NCI-H460 (cell line): Measurements from ENCODE around the gene SKAP1. TPM values are rescaled to one million over a fixed set of nuclear protein-coding genes. Genes with fewer than 3 reads are reported as not detected.
"Not testable (repeated sequence)": the region's sequence is repeated elsewhere in the genome, so short reads cannot be mapped to it uniquely, and the experiment has no call there.

ENCODE experiments used
- DNase-seq: peaks from one replicate; pipeline ENCODE4 v3.0.0-alpha.2; 2016; ENCODE audit warnings: low read depth; ENCODE audit errors: extremely low read depth
- total RNA-seq: library from RNA; depleted of rRNA; stranded (reverse); fragments of >200 nt; shearing (Covaris generic); gene quantifications from 2 replicates; pipeline ENCODE4 v1.2.3, GENCODE V29; 2014

Gene SKAP1
- total RNA-seq, 1 experiment from 2014 or later, result 0.20 TPM

DNA sequence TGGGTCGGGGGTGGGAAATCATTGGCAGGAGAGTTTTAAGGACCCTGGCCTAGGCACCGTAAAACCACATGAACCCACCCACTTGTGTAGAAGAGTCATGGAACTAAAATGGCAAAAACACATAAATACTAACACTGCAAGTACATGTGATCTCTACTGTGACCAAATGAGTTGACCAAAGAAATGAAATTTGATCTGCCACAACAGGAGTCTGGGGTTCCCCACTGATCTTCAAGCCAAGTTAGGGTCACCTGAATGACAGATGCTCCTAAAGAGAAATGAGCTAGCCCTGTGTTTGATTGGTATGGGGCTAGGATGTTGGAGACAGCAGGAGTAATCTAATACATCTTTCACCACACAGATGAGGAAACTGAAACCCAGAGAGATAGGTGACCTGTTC lies 21.5 kb upstream of the SKAP1 start:
- no peak for DNase-seq

DNA sequence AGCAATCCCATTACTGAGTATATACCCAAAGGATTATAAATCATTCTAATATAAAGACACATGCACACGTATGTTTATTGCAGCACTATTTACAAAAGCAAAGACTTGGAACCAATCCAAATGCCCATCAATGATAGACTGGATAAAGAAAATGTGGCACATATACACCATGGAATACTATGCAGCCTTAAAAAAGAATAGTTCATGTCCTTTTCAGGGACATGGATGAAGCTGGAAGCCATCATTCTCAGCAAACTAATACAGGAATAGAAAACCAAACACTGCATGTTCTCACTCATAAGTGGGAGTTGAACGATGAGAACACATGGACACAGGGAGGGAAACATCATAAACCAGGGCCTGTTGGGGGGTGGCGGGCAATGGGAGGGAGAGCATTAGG lies 19.3 kb upstream of the SKAP1 start:
- not testable (repeated sequence) for DNase-seq

DNA sequence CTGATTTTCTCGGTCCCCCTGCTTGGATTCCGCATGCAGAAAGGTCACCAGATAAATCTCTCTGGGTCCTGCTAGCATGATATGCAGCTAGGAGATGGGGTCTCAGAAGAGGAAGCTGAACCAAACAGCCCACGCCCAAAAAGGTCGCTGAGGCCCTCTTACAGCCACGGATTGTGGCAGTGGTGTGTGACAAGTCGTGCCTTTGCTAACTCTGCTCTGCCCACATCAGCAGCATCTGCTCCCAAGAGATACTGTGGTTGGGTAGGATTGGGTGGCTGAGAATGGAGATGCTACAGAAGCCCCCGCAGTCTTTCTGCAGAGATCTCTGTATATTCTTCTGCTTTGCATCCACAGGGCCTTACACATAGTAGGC lies 15.2 kb upstream of the SKAP1 start:
- no peak for DNase-seq

DNA sequence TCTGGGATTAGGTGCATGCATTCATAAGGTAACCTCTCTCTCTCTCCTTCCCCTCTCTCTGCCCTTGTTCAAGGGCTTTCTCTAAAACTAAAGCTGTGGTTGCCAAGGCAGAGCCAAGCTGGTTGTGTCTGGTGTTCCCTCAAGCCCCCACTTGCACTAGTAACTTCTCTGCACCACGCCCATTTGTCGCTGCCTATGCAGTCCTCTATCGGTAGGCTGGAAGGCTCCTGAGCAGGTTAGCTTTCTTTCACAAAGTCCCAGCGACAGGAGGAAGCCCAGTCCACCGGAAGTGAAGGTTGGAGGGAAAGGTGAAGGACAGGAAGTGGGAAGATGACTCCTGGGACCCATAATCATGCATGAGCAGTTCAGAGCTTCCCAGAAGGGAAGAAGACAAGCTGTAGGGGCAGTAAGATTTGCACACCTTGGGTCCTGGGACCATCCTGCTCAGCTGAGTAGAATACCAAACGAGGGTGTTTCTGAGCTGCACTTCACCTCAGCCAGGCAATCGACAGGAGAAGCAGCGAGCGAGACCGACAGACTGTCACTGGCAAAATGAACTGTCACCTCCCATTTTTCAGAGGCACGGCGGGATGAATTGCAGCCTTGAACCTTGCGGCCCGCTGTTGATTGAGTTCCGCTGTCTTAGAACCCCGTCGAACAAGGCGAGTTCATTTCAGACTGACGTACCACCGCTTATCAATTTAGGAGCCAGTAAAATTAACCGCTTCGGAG lies 14.7 kb upstream of the SKAP1 start:
- no peak for DNase-seq

GRCh38 chr17:48443712-48444111 lies 13.7 kb upstream of the SKAP1 start:
- DNase-seq, result no peak

DNA sequence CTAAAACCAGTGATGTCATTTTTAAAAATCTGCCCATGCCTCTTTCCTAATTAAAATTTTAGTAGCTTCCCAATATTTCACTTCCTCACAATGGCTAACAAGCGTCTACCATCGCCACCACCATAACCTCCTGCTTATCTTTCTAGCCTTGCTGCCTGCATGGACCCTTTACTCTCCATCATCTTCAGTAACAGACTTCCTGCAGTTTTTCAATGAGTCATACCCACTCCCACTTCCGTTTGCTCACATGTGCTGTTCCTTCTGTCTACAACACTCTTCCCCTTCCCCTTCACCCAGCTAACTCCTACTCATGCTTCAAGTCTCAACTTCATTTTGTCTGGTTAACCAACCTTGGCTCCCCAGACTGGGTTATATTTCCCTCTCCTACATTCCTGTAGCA lies 12.8 kb upstream of the SKAP1 start:
- no peak for DNase-seq

GRCh38 chr17:48441862-48442261 lies 11.8 kb upstream of the SKAP1 start:
- DNase-seq, result no peak

GRCh38 chr17:48441231-48441711 lies 11.3 kb upstream of the SKAP1 start:
- no peak for DNase-seq

GRCh38 chr17:48440669-48441068 lies 10.7 kb upstream of the SKAP1 start:
- DNase-seq, result no peak

DNA sequence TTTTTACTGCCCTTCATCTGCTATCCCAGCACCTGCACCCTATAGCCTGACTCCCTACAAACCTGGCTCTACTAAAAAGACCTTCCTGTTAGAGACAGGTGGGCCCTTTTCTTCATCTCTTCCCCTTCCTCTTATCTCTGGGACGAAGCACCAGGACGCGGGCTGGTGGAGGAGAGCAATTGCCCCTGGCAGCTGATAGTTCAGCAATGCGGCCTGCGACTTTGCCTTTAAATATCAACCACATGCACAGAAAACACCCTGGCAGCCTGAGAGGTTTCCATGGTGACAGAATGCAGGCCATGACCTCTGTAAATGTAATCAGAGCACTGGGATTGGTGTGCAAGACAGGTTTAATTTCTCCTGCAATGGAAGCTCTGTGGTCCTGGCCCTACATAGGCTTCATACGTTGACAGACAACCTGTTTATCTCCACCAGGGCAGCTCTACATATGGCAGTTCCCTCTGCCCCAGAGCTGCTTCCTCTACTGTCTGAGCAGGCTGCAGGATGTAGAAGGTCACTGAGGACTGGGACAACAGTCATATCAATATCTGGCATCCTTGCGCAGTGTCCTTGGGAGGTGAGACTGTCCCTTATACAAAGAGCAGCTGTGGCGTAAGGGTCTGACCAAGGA lies 10.0 kb upstream of the SKAP1 start:
- no peak for DNase-seq

- no peak for DNase-seq
Observed at GRCh38 chr17:48439110-48439850, 9.3 kb upstream of the SKAP1 start.

GRCh38 chr17:48438516-48439061 lies 8.6 kb upstream of the SKAP1 start:
- DNase-seq, result no peak

- DNase-seq, result no peak
Observed at GRCh38 chr17:48433896-48434295, 3.9 kb upstream of the SKAP1 start.

DNA sequence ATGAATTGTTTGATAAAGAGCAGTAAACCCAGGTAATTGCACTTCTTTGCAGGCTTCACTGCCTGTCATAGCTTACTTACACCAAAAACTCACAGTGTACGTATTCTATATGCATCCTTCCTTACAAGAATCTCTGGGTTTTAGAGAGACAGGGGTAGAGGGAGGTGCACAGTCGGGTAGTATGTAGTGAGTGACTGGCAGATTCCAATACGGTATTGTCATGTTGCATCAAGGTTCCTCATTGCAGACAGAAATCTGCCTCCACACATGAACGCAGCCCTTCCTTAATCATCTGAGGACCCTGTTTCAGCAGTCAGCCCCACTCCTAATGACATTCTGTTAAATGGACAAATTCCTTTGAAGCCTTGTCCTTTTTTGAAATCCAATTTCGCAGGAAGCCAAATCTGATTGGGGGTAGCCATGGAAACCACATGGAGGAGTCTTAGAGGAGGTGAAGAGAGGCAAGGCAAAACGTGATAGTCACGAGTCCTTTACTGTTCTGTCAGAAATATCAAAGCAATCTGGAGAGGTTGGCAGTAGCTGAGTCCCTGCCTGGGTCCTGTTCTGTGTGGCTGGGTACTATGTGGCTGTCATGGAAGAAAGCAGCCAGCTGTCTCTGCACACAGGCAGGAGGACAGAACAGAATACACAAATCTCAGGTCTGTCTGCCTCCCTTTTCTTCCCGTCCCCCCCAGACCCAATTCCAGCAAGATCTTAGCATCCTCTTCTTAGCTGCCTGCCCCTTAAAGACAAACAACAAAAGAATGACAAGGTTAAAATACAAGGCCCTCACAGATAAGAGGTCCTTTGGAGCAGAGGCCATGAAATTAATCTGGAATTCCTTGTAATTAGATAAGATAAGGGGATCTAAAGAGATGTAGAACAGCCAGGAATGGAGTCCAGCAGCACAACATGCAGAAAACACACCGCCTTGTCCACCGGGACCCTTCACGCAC lies 3.1 kb upstream of the SKAP1 start:
- DNase-seq, result no peak

GRCh38 chr17:48429156-48429555 lies 858 bp downstream of the SKAP1 start:
- no peak for DNase-seq

- DNase-seq, result no peak
Observed at GRCh38 chr17:48427598-48427997, 2.4 kb downstream of the SKAP1 start.

DNA sequence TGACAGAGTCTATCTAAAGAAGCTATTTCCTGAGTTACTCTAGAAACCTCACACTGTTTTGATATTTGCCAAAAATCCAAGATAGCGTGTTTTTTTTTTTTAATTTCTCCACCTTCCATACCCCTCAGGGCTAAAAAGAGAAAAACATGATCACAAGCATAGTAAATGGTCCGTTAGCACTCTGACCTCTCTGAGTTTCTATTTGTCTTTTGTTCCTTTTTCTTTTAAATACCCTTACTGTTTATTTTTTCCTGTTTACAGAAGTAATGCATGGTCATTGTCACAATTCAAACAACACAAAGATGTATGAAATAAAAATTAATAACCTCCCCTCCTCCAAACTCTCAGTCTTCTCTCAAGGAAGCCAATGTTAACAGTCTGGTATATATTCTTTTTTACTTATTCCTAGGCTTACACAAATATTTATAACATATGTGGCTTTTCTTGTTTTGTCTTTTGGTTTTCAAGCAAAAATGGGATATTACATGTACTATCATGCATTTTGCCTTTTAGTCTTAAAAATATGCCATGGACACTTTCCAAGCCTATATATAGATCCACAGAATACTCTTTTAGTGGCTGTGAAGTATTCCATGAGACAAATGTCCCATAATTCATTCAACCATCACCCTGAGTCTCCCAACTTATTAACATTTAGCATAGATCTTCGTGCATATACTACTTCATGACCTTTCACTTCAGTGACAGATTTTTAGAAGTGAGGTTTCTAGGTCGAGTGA lies 3.1 kb downstream of the SKAP1 start:
- DNase-seq, result no peak

DNA sequence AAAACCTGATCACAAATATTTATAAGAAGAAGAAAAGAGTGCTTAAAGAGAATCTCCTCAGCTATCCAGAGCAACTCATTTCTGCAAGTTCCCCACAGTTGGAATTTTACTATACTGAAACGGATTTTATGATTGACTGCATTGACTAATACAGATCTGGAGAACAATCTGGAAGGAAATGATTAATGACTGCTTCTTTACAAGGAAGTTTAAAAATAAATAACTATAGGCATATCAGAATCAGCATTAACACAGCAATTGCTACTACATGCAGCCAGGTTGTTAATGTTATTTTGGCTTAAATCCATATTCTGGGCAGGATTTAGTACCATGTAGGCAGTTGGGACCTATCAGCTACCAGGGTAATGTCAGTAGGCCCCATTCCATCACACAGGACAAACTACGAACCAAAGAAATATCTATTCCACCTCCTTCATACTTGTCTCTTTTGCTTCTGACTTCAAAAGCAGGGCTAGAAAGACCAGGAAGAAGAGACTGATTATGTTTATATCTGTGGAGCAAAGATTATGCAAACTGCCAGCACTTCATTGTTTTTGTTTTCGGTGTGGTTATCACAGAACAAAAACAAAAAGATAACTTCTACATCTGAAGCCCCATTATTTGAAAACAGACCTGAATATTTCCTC lies 3.9 kb downstream of the SKAP1 start:
- no peak for DNase-seq

DNA sequence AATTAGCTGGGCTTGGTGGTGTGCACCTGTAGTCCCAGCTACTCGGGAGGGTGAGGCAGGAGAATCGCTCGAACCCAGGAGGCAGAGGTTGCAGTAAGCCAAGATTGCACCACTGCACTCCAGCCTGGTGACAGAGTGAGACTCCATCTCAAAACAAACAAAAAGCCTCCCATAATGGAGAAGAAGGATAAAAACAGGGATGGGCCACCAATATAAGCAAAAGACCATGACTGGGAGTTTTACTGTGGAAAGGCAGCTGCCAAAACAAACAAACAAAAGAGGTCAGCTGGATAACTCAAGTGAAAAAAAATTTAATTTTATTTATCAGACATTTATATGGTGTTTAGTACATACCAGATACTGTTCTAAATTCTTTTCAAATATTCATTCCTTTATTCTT lies 8.0 kb downstream of the SKAP1 start:
- not testable (repeated sequence) for DNase-seq
